GM18517 (cell line): Measurements from ENCODE around the gene COG7.
"Not testable (repeated sequence)": the region's sequence is repeated elsewhere in the genome, so short reads cannot be mapped to it uniquely, and the experiment has no call there.

Source experiments
- ATAC-seq: cut with Tn5 transposase; IDR thresholded peaks from one replicate; pipeline ENCODE4 v1.9.1; 2021; ENCODE audit warnings: mild to moderate bottlenecking, moderate library complexity; ENCODE audit not compliant: unreplicated experiment

Gene COG7

DNA sequence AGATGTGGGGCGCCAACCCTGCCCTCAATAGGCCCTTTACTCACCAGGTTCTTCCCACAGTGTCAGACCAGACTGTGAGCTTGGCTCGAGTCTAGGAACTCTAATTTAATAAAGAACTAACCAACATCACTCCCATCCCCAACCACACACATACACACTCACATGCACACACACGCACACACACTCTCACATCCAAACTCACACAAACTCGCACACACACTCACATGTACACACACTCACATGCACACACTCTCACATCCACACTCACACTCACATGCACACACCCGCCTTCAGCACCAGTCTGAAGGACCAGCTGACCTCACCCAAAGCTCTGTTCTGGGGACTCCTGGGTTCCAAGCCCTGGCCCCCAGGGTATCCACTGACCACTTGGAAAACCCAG lies 63.8 kb downstream of the COG7 start:
- no peak for ATAC-seq

DNA sequence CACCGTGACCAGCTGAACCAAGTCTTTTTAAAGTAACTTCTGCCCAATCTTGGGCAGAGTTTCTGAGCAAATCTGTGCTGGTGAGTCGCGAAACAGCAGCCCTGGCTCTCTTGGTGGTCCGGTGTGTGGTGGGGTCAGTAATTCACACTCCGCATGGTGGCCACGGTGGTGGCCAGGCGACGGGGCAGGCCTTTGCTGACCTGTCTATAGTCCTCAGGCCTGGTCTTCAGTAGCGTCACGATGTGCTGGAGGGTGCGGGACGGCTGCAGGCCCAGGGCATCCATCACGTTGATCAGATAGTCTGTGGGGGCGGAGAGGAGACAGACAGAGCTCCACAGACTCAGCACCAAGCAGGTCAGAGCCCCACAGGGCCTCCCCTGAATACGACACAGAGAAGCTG lies 64.2 kb downstream of the COG7 start:
- ATAC-seq: no peak

DNA sequence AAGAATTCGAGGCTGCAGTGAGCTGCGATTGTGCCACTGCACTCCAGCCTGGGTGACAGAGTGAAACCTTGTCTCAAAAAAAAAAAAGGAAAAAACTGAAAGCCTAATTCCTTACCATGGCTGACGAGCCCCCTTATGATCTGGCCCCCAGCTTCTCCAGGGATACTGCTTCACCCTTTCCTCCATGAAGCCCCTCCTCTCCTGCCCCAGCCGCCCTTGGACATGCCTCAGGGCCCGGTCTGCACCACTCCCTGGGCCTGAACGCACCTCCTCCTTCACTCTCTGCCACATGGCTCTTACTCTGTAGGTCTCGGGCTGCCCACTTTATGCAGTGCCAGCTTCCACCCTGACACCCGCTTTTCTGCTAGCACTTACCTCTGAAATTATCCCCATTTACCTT lies 65.3 kb downstream of the COG7 start:
- ATAC-seq: no peak

DNA sequence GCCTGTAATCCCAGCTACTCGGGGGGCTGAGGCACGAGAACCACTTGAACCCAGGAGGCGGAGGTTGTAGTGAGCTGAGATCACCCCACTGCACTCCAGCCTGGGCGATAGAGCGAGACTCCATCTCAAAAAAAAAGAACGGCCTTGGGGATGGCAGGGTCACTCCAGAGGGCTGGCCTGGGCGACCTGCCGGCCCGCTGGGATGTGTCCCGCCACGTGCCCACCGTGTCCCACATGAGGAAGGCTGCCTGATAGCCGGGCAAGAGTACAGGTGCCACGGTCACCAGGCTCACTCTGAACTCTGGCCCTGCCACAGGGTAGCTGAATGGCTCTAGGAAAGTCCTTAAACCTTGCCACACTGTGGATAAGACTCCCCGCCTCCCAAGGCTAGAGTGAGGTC lies 67.5 kb downstream of the COG7 start:
- ATAC-seq: no peak

DNA sequence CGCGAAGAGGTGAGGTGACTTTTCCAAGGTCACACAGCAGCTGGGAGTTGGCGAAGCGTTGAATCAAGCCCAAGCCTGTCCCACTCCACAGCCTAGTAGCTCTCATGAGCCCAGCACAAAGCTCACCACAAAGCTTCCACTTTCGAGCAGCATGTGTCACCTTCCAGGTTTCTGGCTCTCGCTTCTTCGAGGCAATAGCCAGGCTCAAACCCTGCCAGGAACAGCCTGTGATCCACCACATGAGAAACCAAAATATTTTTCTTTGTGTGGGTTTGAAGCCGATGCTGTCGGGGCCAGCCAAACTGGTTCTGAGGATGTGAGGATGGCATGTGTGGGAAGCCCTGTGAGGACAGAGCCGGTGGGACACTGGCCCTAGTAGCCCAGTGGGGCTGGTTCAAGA lies 68.1 kb downstream of the COG7 start:
- no peak for ATAC-seq

DNA sequence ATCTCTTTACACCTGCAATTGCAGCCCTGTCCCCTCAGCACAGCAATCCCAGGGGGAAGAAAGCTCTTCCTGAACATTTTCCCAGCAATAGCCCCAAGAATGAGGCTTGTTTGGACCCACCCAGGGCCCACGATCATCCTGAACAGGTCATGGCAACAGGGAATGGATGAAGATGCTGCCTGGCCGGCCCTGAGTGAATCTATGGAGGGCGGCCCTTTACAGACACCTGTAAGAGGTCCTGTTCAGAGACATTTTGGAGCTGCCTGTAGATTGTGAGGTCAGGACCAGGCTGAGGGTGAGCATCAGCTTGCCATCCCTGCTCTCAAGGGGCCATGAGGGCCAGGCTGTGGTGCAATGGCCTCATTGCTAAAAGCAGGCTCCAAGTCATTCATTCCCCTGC lies 69.1 kb downstream of the COG7 start:
- no peak for ATAC-seq

DNA sequence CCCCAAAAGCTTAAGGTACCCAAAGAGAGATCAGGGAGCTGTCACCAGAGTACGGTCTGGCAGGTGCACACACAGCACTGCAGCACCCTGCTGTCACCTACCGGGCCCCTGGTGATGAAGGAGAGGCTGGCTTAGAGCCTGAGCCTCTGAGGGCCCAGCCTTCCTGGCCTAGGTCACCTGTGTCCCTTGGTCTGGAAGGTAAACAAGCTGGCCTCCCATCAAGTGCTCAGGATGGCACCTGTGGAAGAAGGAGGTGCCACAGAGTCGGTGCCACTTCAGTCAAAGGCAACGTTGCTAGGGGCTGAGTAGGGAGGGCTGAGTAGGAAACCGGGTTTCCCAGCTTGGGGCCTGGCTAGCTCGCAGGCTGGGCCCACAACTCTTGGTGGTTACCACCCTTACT lies 70.7 kb downstream of the COG7 start:
- ATAC-seq: no peak

DNA sequence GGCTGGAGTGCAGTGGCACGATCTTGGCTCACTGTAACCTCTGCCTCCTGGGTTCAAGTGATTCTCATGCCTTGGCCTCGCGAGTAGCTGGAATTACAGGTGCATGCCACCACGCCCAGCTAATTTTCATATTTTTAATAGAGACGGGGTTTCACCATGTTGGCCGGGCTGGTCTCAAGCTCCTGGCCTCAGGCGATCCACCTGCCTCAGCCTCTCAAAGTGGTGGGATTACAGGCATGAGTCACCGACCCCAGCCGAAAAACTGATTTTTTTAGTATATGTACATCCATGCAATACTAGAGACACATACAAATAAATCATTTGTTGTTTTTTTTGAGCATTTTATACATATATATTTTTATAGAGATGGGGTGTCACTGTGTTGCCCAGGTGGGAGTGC lies 71.3 kb downstream of the COG7 start:
- not testable (repeated sequence) for ATAC-seq

DNA sequence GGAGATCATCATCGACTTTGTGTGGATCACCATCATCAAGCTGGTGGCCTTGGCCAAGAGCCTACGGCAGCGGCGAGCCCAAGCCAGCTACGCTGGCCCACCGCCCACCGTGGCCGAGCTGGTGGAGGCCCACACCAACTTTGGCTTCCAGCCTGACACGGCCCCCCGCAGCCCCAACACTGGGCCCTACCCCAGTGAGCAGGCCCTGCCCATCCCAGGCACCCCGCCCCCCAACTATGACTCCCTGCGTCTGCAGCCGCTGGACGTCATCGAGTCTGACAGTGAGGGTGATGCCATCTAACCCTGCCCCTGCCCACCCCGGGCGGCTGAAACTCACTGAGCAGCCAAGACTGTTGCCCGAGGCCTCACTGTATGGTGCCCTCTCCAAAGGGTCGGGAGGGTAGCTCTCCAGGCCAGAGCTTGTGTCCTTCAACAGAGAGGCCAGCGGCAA lies 72.5 kb downstream of the COG7 start:
- ATAC-seq: no peak

DNA sequence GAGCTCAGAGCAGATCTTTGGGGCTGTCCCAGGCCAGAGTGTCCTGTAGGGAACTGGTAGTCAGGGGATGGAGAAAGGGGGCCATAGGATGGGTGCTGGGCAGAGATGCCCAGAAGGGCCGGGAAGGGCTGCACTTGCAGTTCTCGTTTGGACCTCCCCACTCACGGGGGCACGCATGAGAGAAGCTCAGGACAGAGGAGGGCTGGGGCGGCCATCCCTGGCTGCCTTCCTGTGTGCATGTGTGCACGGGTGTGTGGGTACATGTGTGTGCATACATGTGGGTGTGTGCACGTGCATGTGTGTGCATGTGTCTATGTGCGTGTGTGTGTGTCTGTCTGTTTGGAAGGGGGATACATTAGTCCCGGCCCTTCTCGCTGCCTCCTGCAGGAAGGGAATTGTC lies 73.3 kb downstream of the COG7 start:
- no peak for ATAC-seq

DNA sequence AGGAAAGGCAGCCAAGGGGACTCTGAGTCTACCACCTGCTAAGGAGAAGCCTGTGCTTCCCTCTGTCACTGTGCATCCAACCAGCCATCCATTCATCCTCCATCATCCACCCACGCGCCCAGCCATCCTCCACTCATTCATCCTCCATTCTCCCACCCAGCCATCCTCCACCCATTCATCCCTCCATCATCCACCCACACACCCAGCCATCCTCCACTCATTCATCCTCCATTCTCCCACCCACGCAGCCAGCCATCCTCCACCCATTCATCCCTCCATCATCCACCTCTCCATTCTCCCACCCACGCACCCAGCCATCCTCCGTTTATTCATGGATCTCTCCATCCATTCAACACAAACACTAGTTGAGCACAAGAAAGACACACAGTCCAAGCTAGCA lies 74.1 kb downstream of the COG7 start:
- no peak for ATAC-seq

DNA sequence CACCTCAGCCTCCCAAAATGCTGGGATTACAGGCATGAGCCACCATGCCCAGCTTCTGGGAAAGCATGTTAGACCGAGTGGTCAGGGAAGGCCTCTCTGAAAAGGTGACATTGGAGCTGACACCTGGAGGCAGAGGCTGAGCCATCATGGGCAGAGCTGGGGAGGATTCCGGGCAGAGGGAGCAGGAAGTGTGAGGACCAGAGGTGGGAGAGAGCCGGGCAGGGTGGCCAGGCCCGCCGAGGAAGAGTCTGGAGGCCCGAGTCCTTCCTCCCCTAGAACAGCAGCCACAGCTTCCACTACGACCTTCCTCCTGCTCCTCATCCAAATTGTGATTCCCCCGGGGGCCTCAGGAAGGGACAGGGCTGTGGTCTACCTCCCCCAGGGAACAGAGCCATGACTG lies 74.7 kb downstream of the COG7 start:
- ATAC-seq: no peak

DNA sequence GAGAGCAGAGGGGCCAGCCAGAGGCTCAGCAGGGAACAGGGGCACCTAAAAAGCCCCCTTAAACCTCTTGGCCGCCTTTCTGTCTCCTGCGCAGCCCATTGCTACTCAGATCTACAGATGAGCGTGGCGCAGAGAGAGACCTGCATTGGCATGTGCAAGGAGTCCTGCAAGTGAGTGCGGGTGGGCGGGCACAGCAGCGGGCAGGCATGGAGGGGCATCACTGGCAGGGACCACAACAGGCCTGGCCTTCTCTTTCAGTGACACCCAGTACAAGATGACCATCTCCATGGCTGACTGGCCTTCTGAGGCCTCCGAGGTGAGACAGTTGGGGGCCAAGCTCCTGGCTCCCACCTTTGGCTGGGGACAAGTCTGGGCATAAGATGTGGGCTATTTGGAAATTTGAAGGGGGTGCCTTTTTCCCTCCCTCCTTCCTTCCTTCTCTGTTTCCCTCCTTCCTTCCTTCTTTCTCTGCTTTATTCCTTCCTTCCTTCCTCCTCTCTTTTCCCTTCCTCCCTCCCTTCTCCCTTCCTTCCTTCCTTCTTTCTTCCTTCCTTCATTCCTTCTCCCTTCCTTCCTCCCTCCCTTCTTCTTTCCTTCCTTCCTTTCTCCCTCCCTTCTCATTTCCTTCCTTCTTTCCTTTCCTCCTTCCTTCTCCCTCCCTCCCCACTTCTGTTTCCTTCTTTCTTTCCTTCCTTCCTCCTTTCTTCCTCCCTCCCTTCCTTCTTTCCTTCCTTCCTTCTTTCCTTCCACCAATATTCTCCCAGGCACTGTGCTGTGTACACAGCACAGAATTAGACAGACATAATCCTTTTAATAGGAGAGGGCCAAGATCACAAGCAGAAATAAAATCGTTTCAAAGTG lies 75.7 kb downstream of the COG7 start:
- ATAC-seq: no peak

DNA sequence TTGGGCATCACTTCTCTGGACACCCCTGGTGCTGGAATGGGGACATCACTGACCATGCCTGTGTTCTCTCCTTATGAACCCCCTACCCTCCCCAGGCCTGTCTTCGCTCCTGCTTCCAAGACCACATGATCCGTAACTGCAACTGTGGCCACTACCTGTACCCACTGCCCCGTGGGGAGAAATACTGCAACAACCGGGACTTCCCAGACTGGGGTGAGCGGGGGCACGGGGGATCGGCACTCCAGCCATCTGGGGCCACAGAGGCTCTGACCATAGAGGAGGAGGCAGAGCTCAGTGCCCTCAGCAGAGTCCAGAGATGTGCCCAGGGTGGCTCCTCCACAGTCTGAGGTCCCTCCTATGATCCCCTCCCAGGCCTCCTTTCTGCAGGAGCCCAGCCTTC lies 77.3 kb downstream of the COG7 start:
- no peak for ATAC-seq

DNA sequence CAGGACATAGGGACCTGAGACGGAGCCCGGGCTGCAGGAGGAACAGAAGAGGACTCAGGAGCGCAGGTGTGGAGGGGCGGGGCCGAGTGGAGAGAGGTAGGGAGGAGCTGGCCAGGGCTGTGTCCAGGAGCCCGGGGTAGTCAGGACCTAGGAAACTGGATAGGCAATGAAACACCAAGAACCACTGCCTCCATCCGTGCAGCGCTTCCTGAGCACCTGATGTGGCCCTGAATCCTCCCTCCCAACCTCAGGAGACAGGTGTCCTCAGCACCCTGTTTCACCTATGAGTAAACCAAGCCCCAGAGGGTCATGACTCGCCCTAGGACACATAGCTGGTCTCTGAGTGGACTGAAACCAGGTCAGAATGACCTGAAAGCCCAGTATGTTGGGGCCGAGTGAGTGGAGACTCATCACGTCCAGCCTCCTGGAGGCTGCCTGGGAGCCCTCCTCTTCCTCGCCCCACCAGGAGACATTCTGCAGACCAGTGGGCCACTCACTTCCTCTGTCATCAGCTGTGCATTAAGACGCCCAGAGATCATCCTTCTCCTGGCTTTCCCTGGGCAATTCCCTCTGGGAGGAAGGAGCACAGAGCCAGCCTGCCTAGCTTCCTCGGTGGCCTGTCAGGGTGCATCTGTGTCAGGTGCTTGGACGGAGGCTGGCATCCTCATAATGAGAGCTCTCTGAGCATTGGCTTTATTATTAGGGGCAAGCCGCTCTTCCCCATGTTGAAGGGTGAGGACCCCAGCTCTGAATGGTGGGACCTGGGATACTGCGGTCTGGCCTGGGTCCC lies 78.1 kb downstream of the COG7 start:
- ATAC-seq: no peak

DNA sequence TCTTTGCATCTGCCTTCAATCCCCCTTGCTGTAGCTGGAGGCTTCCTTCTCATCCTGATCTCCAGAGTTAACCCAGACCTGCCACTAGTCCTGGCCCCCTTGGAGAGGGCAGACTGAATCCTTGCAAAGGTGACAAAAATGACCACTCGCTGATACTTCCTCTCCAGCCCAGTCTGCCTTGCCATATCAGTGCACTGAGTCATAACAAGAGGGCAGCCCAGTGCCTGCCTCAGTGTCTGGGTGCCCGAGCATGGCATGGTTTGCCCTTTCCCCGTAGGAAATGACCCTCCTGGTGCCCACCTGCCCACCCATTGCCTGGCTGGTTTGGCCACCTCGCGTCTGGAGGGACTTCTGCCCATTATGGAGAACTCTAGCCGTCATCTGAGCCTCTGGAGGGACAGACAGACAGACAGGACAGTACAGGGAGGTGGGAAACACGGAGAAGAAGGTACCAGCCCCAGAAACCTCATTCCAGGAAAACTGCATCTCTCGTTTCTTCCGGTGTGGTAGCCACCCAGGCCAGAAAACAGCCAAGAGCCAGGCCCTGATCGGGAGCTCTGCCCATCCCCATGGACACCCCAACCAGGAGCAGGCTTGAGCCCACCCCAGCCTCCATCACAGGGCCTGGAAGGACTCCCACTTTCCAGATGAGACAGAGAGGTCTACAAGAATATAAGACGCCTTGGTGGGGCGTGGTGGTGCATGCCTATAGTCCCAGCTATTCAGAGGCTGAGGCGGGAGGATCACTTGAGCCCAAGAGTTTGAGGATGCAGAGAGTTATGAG lies 79.4 kb downstream of the COG7 start:
- ATAC-seq: no peak

DNA sequence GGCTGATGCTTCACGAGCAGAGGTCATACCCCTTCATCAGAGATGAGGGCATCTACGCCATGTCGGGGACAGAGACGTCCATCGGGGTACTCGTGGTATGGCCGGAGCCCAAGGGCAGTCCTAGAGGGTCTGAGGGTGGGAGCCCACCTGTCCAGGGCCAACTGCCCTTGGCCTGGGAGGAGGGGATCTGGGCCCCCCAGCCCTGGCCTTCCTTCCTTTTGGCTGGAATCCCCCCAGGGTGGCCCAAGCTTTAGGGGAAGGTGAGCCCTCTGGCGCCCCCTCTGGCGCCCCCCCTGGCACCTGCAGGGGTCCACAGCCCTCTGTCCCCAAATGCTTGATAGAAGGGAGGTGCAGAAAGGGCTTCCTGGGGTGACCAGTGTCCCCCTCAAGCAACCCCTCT lies 81.6 kb downstream of the COG7 start:
- no peak for ATAC-seq

DNA sequence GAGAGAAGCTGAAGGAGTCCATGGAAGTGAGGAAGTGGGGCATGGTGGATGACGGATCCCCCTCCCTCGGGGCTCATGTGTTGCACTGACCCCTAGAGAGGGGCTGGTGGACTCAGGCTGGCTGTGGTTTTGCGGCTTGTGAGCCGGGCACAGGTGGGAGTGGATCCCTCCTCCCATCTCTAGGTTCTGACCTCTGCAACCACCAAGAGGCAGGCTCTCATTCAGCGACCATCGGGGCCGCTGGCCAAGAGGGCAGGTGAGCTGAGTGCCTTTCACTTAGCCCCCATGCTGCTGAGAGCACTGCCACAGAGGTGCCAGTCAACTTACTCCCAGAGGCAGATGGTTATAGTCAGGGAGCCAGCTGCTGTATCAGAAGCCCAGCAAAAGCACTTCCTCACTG lies 83.6 kb downstream of the COG7 start:
- ATAC-seq: no peak

DNA sequence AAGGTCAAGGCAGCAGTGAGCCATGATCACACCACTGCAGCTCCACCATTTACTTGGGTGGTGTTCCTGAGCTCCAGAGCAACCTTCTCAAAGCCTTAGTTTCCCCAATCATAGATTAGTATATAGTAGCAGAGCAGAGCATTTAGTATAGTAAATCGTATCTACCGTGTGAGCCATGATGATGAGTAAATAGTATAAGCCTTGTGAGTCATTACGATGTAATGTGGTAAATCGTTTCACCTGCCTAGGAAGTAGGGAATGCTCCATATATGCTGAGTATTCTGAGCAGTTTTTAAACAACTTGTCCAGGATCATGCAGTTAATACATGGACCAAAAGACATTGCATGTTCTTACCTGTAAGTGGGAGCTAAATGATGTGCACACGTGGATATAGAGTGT lies 84.5 kb downstream of the COG7 start:
- no peak for ATAC-seq

DNA sequence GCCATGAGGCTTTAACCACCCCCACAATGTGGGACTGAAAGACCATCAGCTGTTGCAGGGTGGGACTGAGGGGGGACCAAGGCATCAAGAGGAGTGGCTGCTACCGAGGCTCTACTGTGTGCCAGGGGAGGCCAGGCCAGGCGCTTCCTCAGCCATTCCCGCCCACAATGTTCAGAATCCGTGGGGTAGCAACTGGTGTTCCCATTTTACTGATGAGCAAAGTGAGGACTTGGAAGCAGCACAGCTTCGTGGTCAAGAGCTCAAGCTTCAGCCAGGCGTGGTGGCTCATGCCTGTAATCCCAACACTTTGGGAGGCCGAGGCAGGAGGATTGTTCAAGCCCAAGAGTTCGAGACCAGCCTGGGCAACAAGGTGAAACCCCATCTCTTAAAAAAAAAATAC lies 85.0 kb downstream of the COG7 start:
- ATAC-seq: no peak

DNA sequence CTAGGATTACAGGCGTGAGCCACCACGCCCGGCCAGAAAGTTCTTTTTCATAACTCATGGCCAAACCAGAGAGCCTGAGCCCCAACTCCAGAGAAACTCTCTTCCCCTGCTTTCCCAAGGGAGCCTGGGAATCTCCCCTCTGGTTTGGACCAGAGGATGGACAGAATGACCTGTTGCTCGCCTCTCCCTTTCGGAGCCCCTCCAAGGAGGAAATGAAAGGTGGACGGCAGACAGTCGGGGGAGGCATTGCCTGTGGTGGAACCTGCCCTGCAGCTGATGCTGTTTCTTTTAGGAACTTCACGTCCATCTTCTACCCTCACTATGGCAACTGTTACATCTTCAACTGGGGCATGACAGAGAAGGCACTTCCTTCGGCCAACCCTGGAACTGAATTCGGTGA lies 85.4 kb downstream of the COG7 start:
- no peak for ATAC-seq

DNA sequence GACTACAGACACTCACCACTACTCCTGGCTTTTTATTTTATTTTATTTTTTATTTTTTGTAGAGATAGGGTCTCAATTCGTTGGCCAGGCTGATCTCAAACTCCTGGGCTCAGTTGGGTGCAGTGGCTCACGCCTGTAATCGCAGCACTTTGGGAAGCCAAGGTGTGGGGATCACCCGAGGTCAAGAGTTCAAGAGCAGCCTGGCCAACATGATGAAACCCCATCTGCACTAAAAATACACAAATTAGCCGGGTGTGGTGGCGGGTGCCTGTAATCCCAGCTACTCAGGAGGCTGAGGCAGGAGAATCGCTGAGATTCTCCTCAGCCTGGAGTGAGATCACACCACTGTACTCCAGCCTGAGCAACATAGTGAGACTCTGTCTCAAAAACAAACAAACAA lies 86.6 kb downstream of the COG7 start:
- ATAC-seq: not testable (repeated sequence)
